SK-N-MC (cell line): ENCODE measurements around the gene DOCK10.

Source experiments
- DNase-seq: peaks from one replicate; pipeline ENCODE4 v3.0.0-alpha.2; 2011; ENCODE audit warnings: low read depth, low spot score
- H3K27ac ChIP-seq: fragments of 200-600 bp; sonication (generic); 2 replicates; pipeline ENCODE4 v1.5.1; 2016; ENCODE audit warnings: mixed run types
- H3K36me3 ChIP-seq: fragments of 200-600 bp; sonication (generic); 2 replicates; pipeline ENCODE4 v1.6.1; 2017; ENCODE audit warnings: antibody characterized with exemption, low read length, mixed read lengths; ENCODE audit not compliant: insufficient read depth
- H3K4me3 ChIP-seq: fragments of 200-600 bp; sonication (generic); 2 replicates; pipeline ENCODE4 v1.5.1; 2016
- H3K9ac ChIP-seq: fragments of 200-600 bp; sonication (generic); 2 replicates; pipeline ENCODE4 v1.8.0; 2017; ENCODE audit warnings: mixed run types, mixed read lengths; ENCODE audit not compliant: insufficient read length
- H3K9me3 ChIP-seq: fragments of 200-600 bp; sonication (generic); 2 replicates; pipeline ENCODE4 v1.6.1; 2017; ENCODE audit warnings: low read depth, mild to moderate bottlenecking, antibody characterized with exemption, low read length, moderate library complexity, mixed read lengths
- EZH2 ChIP-seq: fragments of 200-600 bp; sonication (generic); IDR thresholded peaks from one replicate; pipeline ENCODE4 v1.6.1; 2017; ENCODE audit warnings: antibody characterized with exemption
- FOXP2 ChIP-seq: optimal IDR thresholded peaks from 2 replicates; pipeline ENCODE3; 2011; ENCODE audit warnings: mild to moderate bottlenecking, moderate library complexity; ENCODE audit not compliant: insufficient read depth; ENCODE audit errors: extremely low read length, control extremely low read depth
- POLR2AphosphoS5 ChIP-seq: IDR thresholded peaks from 2 replicates; pipeline ENCODE4 v1.6.1; 2012; ENCODE audit warnings: mild to moderate bottlenecking, low read depth, low read length, borderline replicate concordance

The DOCK10 gene

DNA sequence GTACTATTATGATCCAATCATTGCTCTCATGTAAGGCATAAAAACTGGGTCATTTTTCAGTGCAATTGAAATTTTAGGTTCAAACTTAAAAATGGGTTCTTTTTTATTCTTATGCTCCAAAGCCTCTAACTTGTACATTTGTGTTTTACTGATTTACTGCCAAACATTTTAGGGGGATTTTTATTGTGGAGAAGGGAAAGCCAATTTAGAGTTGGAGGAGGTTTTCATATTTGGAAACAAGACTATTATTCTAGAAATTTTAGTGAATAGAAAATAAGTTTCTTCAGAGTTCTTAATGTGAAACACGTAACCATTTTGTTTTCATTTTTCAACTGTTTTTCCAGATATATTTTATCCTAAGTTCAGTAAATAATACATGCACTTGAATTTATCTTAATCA, 138.6 kb downstream of the DOCK10 start:
- H3K9ac ChIP-seq: no peak overlapping the region
- no peak overlapping the region for H3K4me3 ChIP-seq
- no peak for DNase-seq
- no peaks in the 10 kb centered on the region for H3K36me3 ChIP-seq
- H3K9me3 ChIP-seq: no peaks in the 10 kb centered on the region
- TF ChIP-seq FOXP2 (no peak), POLR2AphosphoS5 (no peak), EZH2 (no peak)
- no peak overlapping the region for H3K27ac ChIP-seq

DNA sequence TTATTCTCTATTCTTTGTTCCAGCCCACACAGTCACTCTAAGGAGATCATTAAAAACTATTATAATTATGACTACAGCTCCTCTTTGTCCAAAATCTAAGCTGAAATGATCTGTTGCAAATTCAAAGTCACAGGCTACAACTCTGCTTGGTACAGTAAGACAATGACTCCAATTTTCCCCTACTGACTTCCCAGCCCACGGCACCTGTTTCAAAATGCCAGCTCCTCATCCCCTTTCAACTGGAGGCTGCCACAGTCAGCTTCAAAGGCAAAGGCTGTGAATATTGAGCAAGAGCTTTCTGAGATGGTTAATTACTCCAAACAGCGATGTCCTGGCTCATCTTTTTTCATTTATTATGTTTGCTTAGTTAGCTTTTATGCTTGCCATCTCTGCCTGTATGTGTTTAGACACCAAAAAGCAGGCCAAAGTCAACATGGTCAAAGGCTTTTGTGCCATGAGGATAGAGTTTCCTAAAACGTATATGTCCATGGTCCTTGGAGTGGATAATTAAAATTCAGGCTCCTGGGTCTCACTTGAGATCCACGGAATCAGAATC, 141.1 kb downstream of the DOCK10 start:
- no peaks in the 10 kb centered on the region for H3K9me3 ChIP-seq
- DNase-seq: no peak
- no peak overlapping the region for H3K4me3 ChIP-seq
- no peaks in the 10 kb centered on the region for H3K36me3 ChIP-seq
- TF ChIP-seq FOXP2 (no peak), EZH2 (no peak), POLR2AphosphoS5 (no peak)
- H3K27ac ChIP-seq: no peak overlapping the region
- H3K9ac ChIP-seq: no peak overlapping the region

DNA sequence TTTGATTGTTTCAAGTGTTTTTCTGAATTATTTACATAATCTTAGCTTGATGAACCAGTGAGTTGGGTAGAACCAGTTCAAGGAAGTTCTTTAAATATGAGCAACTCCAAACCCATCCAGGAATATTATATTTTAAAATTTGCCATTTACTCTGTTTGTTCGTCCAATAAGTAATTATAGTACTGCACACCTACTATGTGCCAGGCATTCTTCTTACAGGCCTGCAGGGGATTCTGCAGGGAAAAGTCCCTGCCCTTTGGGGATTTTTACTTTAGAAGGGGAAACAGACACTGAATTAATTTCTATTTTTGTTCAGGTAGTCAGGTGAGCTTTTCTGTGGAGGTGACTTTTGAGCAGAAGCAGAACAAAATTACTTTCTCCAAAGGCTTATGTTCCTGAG, 146.9 kb downstream of the DOCK10 start:
- Histone ChIP-seq H3K36me3 (no peaks in the 10 kb centered on the region), H3K4me3 (no peak overlapping the region), H3K9me3 (no peaks in the 10 kb centered on the region), H3K27ac (no peak overlapping the region), H3K9ac (no peak overlapping the region)
- TF ChIP-seq EZH2 (no peak), FOXP2 (no peak), POLR2AphosphoS5 (no peak)
- no peak for DNase-seq

DNA sequence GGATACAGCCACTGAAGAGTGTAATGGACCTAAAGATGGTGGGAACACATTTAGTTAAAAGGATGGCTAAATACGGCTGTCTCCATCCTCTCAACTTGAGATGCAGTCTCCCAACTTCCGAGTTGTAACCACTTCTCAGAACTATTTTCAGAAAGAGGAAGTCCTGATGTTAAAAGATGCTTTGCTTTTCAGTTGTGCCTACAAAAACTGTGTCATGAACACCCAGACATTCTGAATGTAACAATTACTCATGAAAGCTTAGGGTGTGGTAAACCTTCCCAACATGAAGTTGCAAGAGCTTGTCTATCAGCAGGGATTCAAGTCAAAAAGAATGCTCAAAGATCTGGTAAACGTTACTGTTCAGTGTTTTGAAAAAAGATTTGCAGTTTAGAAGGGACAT, 147.9 kb downstream of the DOCK10 start:
- no peaks in the 10 kb centered on the region for H3K36me3 ChIP-seq
- no peaks in the 10 kb centered on the region for H3K9me3 ChIP-seq
- H3K4me3 ChIP-seq: no peak overlapping the region
- H3K27ac ChIP-seq: no peak overlapping the region
- no peak for DNase-seq
- TF ChIP-seq POLR2AphosphoS5 (no peak), EZH2 (no peak), FOXP2 (no peak)
- H3K9ac ChIP-seq: no peak overlapping the region

DNA sequence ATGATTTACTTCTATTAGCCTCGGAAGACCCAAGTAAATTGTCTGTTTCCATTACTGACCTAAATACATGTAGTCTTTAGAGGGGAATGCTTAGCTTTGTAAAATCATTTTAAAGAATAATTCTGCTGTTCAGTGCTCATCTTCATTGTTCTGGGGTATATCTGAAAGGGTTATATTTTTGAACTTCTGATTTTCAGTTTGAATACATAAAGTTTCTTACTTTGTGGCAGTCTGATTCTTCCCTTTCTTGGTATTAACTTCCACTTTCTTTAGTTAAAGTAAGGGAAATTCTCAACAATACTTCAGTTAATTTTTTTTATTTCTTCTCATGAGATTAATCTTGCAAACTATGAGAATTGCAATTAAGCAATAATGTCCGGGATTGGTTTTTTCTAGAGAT, 148.4 kb downstream of the DOCK10 start:
- H3K9me3 ChIP-seq: no peaks in the 10 kb centered on the region
- H3K9ac ChIP-seq: no peak overlapping the region
- DNase-seq: no peak
- H3K36me3 ChIP-seq: no peaks in the 10 kb centered on the region
- H3K27ac ChIP-seq: no peak overlapping the region
- TF ChIP-seq FOXP2: no peak
- TF ChIP-seq EZH2: no peak
- TF ChIP-seq POLR2AphosphoS5: no peak
- H3K4me3 ChIP-seq: no peak overlapping the region

DNA sequence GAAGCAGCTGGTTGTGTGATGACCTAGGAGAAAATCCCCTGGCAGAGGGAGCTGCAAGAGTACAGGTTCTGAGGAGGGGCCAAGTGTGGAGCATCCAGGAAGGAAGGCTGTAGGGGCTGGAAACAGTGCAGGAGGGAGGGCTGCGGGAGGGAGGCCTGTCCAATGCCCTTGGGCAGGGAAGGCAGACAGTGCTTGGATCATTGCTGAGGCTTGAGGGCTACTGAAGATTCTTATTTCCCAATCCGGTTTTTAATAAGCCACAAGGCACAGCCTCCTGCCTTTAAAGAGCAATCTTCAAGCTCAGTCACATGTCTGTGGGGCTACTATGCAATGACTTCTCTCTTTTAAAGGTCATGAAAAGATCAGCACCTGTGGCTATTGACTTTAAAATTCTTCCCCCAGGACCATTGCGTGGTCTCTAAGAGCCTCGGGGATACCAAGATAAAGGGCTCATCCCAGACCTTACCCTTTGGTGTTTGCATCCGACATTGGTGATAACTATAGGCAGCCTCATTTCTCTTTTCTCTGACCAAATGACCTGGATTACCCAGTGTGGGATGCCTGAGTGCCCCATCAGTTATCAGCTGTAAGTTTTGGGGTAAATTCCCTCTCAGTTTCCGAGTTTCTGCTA, 149.6 kb downstream of the DOCK10 start:
- Histone ChIP-seq H3K4me3 (no peak overlapping the region), H3K9ac (no peak overlapping the region), H3K36me3 (no peaks in the 10 kb centered on the region), H3K27ac (no peak overlapping the region), H3K9me3 (no peaks in the 10 kb centered on the region)
- no peak for TF ChIP-seq FOXP2
- TF ChIP-seq POLR2AphosphoS5: no peak
- TF ChIP-seq EZH2: no peak
- no peak for DNase-seq

DNA sequence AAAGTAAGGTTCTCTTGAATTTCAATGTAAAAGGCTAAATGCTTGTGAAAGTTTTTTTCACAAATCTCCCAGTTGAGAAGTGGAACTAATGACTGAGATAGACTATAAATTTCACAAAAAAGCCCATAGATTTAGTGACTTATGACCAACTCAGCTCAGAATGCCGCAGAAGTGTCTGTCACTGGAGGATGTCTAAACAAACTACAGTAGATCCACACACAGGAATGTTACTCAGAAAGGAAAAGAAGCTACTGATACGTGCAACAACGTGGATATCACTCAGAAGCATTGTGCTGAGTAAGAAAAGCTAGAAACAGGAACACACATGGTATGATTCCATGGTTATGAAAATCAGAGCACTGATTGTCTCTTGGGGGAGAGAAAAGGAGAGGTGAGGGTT, 151.9 kb downstream of the DOCK10 start:
- Histone ChIP-seq H3K27ac (no peak overlapping the region), H3K9me3 (no peaks in the 10 kb centered on the region), H3K4me3 (no peak overlapping the region), H3K9ac (no peak overlapping the region), H3K36me3 (no peaks in the 10 kb centered on the region)
- TF ChIP-seq EZH2: no peak
- DNase-seq: no peak

DNA sequence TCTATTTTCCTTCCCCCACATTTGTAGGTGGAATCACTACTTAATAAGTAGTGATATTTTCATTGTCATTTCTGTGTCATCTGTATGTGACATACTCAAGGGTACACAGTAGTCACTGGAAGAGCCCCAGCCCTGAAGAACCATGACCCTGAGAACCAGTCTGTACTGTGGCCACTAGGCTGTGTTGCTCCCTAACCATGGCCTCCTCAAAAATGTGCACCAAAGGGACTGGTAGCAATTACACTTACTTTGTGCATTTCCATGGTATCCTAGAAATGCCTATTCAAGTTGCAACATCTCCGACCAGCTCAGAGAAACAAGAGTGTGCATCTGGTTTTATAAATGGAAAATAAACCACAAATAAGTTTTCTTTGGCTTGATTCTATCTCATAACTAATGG, 155.1 kb downstream of the DOCK10 start:
- Histone ChIP-seq H3K4me3 (no peak overlapping the region), H3K27ac (no peak overlapping the region)
- no peak for TF ChIP-seq POLR2AphosphoS5
- no peak for TF ChIP-seq EZH2
- no peak for TF ChIP-seq FOXP2

DNA sequence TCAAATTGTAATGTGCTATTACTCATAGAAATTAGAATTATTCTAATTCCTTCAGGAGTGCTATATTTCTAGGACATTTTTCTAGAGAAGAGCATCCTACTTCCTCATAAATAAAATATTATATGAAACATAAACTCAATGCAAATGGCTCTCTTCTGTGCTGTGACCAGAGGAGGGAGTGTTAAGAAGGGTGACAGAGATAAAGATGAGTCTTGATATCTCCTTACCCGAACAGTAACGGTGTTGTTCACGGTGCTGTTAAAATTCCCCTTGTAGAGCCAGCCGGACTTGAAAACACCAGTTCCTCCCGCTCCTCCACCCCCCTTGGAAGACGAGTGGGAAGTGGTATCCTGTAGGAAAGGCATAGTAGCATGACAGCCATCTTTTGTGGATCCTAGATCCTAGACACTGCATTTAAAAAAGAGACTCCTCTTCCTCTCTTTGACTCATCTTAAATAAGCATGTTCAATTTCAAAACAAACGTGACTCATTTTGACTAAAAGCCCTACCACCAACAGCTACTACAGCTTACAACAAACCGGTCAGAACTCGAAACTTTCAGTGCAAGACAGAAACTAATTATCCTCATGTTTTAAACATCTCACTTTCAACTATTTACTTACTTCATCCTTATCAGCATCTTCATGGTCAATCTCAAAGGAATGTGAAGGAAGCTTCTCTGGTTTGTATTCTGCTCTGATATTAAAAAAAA, 156.3 kb downstream of the DOCK10 start:
- TF ChIP-seq POLR2AphosphoS5 (no peak), FOXP2 (no peak), EZH2 (no peak)
- Histone ChIP-seq H3K36me3 (no peaks in the 10 kb centered on the region), H3K4me3 (no peak overlapping the region), H3K9me3 (no peaks in the 10 kb centered on the region), H3K27ac (no peak overlapping the region), H3K9ac (no peak overlapping the region)
- DNase-seq: no peak

More for the DNA sequence above, 155.1 kb downstream of the DOCK10 start:
- H3K9ac ChIP-seq: no peak overlapping the region
- H3K36me3 ChIP-seq: no peaks in the 10 kb centered on the region
- H3K9me3 ChIP-seq: no peaks in the 10 kb centered on the region
- DNase-seq: no peak
